OCI-LY3 (cell line): Measurements from ENCODE around the gene BOLA1.

Experiments used
- H2AFZ ChIP-seq: fragments of 200-600, 300-600 bp; shearing (Covaris generic); 2 replicates; pipeline ENCODE4 v1.6.0; 2014; ENCODE audit warnings: antibody characterized with exemption, low read depth, low read length
- H3K27ac ChIP-seq: fragments of 200-600, 300-600 bp; sonication (generic); 2 replicates; pipeline ENCODE4 v1.5.1; 2014; ENCODE audit warnings: mild to moderate bottlenecking, low read length, moderate library complexity, mixed read lengths
- H3K27me3 ChIP-seq: fragments of 200-600, 300-600 bp; sonication (generic); 2 replicates; pipeline ENCODE4 v1.6.1; 2014; ENCODE audit warnings: low read depth, low read length, mixed read lengths
- H3K36me3 ChIP-seq: fragments of 200-600, 300-600 bp; sonication (generic); replicated peaks from 2 replicates; pipeline ENCODE3; 2014; ENCODE audit warnings: low read depth, low read length, mixed read lengths
- H3K4me1 ChIP-seq: fragments of 300-600, 200-600 bp; sonication (generic); 2 replicates; pipeline ENCODE4 v1.6.1; 2014; ENCODE audit warnings: low read length, mixed read lengths
- H3K4me2 ChIP-seq: fragments of 200-600, 300-600 bp; sonication (generic); 2 replicates; pipeline ENCODE4 v1.6.1; 2014; ENCODE audit warnings: low read length, mixed read lengths
- H3K4me3 ChIP-seq: fragments of 300-600, 200-600 bp; sonication (generic); 2 replicates; pipeline ENCODE4 v1.5.1; 2014; ENCODE audit warnings: antibody characterized with exemption, mild to moderate bottlenecking, low read length, moderate library complexity
- H3K79me2 ChIP-seq: fragments of 300-600, 200-600 bp; shearing (Covaris generic); 2 replicates; pipeline ENCODE4 v1.6.1; 2014; ENCODE audit warnings: mild to moderate bottlenecking, low read length, mixed read lengths
- H3K9ac ChIP-seq: fragments of 300-600, 200-600 bp; shearing (Covaris generic); 2 replicates; pipeline ENCODE4 v1.6.0; 2014; ENCODE audit warnings: mild to moderate bottlenecking, low read length, moderate library complexity
- H3K9me3 ChIP-seq: fragments of 200-600, 300-600 bp; shearing (Covaris generic); 2 replicates; pipeline ENCODE4 v1.6.1; 2014; ENCODE audit warnings: low read length, mixed read lengths; ENCODE audit not compliant: insufficient read depth
- H4K20me1 ChIP-seq: fragments of 200-600, 300-600 bp; sonication (generic); 2 replicates; pipeline ENCODE4 v1.6.1; 2016; ENCODE audit warnings: low read length, mixed read lengths; ENCODE audit not compliant: insufficient read depth
- EZH2phosphoT487 ChIP-seq: fragments of 200-600 bp; shearing (Covaris generic); IDR thresholded peaks from 2 replicates; pipeline ENCODE4 v1.6.1; 2018; ENCODE audit warnings: antibody characterized with exemption, mixed run types, low read depth
- TF ChIP-seq, protein P1 (sequence below): fragments of 200-600, 300-600 bp; sonication (generic); IDR thresholded peaks from 2 replicates; pipeline ENCODE4 v1.5.1; 2014; ENCODE audit warnings: antibody characterized with exemption, low read length, low read depth

The BOLA1 gene

DNA sequence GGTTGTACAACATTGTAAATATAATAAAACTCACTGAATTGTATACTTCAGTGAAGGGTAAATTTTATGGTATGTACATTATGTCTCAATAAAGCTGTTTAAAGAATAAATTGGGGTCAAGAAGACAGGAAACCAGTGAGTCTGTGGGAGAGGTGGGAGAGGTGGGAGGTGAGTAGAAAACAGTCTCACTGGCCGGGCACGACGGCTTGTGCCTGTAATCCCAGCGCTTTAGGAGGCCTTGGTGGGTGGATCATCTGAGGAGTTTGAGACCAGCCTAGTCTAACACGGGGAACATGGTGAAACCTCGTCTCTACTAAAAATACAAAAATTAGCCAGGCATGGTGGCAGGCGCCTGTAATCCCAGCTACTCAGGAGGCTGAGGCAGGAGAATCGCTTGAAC lies 33.1 kb downstream of the BOLA1 start:
- no peak overlapping the region for H3K4me3 ChIP-seq
- no peaks in the 10 kb centered on the region for H4K20me1 ChIP-seq
- H3K27me3 ChIP-seq, result no peaks in the 10 kb centered on the region
- TF ChIP-seq, protein P1, sequence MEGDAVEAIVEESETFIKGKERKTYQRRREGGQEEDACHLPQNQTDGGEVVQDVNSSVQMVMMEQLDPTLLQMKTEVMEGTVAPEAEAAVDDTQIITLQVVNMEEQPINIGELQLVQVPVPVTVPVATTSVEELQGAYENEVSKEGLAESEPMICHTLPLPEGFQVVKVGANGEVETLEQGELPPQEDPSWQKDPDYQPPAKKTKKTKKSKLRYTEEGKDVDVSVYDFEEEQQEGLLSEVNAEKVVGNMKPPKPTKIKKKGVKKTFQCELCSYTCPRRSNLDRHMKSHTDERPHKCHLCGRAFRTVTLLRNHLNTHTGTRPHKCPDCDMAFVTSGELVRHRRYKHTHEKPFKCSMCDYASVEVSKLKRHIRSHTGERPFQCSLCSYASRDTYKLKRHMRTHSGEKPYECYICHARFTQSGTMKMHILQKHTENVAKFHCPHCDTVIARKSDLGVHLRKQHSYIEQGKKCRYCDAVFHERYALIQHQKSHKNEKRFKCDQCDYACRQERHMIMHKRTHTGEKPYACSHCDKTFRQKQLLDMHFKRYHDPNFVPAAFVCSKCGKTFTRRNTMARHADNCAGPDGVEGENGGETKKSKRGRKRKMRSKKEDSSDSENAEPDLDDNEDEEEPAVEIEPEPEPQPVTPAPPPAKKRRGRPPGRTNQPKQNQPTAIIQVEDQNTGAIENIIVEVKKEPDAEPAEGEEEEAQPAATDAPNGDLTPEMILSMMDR, result no peak
- TF ChIP-seq EZH2phosphoT487, result no peak
- peaks cover 30% of the 10 kb centered on the region for H3K4me1 ChIP-seq
- H3K9me3 ChIP-seq, result no peaks in the 10 kb centered on the region
- H3K9ac ChIP-seq, result no peak overlapping the region
- no peak overlapping the region for H2AFZ ChIP-seq
- no peak overlapping the region for H3K4me2 ChIP-seq
- H3K27ac ChIP-seq, result no peak overlapping the region
- H3K36me3 ChIP-seq, result no peaks in the 10 kb centered on the region
- peaks cover 2% of the 10 kb centered on the region for H3K79me2 ChIP-seq

DNA sequence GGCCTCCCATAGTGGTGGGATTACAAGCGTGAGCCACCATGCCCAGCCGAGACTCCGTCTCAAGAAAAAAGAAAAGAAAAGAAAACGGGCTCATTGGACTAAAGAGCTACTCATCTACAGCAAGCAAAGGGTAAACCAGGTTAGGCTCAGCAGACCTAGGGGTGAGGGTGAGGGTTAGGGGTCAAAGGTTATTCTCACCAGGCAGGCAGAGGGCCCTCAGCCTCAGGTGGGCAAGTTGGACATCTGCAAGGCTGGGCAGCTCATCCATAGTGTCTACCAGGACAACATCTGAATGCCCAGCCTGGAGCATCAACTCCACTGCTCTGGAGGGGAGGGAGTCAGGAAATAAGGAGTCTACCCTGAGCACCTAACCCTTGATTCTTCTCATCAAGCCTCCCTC lies 33.8 kb downstream of the BOLA1 start:
- H3K27me3 ChIP-seq, result no peaks in the 10 kb centered on the region
- no peaks in the 10 kb centered on the region for H4K20me1 ChIP-seq
- H3K27ac ChIP-seq, result no peak overlapping the region
- H3K4me2 ChIP-seq, result no peak overlapping the region
- H3K36me3 ChIP-seq, result no peaks in the 10 kb centered on the region
- no peaks in the 10 kb centered on the region for H3K79me2 ChIP-seq
- H3K4me3 ChIP-seq, result no peak overlapping the region
- no peak for TF ChIP-seq EZH2phosphoT487
- TF ChIP-seq, protein P1, result no peak
- peaks cover 36% of the 10 kb centered on the region for H3K4me1 ChIP-seq
- no peak overlapping the region for H2AFZ ChIP-seq
- no peaks in the 10 kb centered on the region for H3K9me3 ChIP-seq
- no peak overlapping the region for H3K9ac ChIP-seq

DNA sequence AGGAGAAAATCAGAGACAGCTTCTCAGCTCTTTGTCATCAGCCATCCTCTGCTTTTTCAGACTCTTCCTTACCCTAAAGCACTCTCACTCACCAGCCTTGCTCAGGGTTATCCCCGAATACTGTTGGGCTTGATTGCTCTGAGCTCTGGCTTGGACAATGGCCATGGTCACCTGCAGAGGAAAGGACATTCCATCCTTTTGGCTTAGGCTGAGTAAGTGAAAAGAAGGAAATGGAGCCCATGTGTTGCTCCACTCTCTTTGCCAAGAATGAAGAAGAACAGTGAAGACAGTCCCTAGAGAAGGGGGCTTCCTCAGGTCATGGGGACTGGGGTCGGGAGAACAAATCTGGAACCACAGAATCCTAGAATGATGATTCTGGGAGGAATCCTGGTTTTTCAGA lies 35.0 kb downstream of the BOLA1 start:
- Histone ChIP-seq H3K27me3 (no peaks in the 10 kb centered on the region), H3K4me2 (no peak overlapping the region), H3K4me1 (peaks cover 30% of the 10 kb centered on the region), H3K27ac (no peak overlapping the region), H4K20me1 (no peaks in the 10 kb centered on the region), H3K79me2 (no peaks in the 10 kb centered on the region), H3K9me3 (no peaks in the 10 kb centered on the region), H2AFZ (no peak overlapping the region), H3K9ac (no peak overlapping the region), H3K4me3 (no peak overlapping the region), H3K36me3 (no peaks in the 10 kb centered on the region)
- TF ChIP-seq, protein P1, result no peak

DNA sequence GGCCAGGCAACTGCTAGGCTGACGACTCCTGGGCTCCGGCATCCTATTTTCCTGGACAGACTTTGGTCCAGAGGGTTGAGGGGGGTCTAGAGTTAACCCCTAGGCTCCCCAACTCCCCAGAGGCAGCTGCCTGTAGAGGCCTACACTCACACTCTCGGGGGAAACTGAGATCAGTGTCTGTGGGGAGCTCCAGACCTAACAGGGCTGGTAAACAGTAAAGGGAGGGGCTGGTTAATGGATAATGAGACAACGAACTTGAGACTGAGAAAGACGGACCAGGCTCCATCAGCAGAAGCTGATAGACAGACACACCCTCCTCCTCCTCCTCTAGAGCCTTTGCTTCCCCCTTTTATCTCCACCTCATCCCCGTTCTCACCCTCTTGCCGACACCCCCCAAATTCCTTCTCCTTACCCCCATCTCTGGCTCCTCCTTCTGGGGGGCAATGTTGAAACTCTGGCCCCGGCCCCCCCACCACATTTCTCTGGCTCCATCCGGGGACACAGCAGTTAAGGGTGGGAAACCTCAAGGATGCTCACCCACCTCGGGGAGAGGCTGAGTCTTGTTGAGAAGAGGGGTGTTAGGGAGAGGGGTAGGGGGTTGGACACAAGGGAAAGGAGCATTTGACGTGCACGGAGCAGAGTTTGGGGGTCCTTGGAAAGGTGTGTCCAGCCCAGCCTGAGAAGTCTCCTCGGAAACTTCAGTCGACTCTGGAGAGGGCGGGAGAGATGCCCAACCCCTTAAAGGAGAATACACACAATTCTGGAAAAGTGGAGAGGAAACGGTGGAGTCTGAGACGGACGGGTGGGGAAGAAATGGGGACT lies 37.0 kb downstream of the BOLA1 start, which contains the start of gene MTMR11:
TSS of gene MTMR11 (minus strand) at position 710 of the 822 bp plus-strand sequence. CDS start at position 478, 232 bp downstream.
- H4K20me1 ChIP-seq, result no peaks in the 10 kb centered on the region
- no peaks in the 10 kb centered on the region for H3K36me3 ChIP-seq
- no peaks in the 10 kb centered on the region for H3K27me3 ChIP-seq
- H3K9ac ChIP-seq, result peak within 1 kb of the TSS; percentile 7; the same call in 1 of the 2 replicates
- no peak within 1 kb of the TSS for H3K27ac ChIP-seq
- no peaks in the 10 kb centered on the region for H3K79me2 ChIP-seq
- TF ChIP-seq, protein P1, result no peak
- no peak for TF ChIP-seq EZH2phosphoT487
- H3K4me3 ChIP-seq, result peak within 1 kb of the TSS; percentile 49
- H3K4me2 ChIP-seq, result peak within 1 kb of the TSS; percentile 43
- H2AFZ ChIP-seq, result peak within 1 kb of the TSS; percentile 37
- H3K9me3 ChIP-seq, result no peaks in the 10 kb centered on the region
- peaks cover 28% of the 10 kb centered on the region for H3K4me1 ChIP-seq
